Stimulated activated CD4-positive, alpha-beta T cell treated with anti-CD3 and anti-CD28 coated beads, Interleukin-15, amount 100 ng/mL, for 24 hours (primary cell): ENCODE measurements around the gene CUBN.

Experiments used
- DNase-seq: peaks from one replicate; pipeline ENCODE4 v3.0.0-alpha.2; 2020

Gene CUBN

GRCh38 chr10:17129741-17130140 lies at the start of gene CUBN:
Gene CUBN (minus strand): TSS chr10:17129811. CDS start chr10:17129765, 46 bp downstream.
- DNase-seq: no peak

- DNase-seq: no peak
Observed at GRCh38 chr10:17179002-17179401, 49.4 kb upstream of the CUBN start.

- DNase-seq: no peak
Observed at GRCh38 chr10:17178006-17178405, 48.4 kb upstream of the CUBN start.

GRCh38 chr10:17177014-17177413 lies 47.4 kb upstream of the CUBN start:
- DNase-seq: no peak

- no peak for DNase-seq
Observed at GRCh38 chr10:17176091-17176490, 46.5 kb upstream of the CUBN start.

- no peak for DNase-seq
Observed at GRCh38 chr10:17175551-17175950, 45.9 kb upstream of the CUBN start.

GRCh38 chr10:17174626-17175025 lies 45.0 kb upstream of the CUBN start:
- DNase-seq: no peak

GRCh38 chr10:17171141-17171641 lies 41.6 kb upstream of the CUBN start:
- no peak for DNase-seq

GRCh38 chr10:17169803-17170202 lies 40.2 kb upstream of the CUBN start:
- no peak for DNase-seq

GRCh38 chr10:17166699-17167098 lies 37.1 kb upstream of the CUBN start:
- no peak for DNase-seq

- no peak for DNase-seq
Observed at GRCh38 chr10:17162828-17163227, 33.2 kb upstream of the CUBN start.

GRCh38 chr10:17161775-17162174 lies 32.2 kb upstream of the CUBN start:
- DNase-seq: no peak

GRCh38 chr10:17157024-17157423 lies 27.4 kb upstream of the CUBN start:
- no peak for DNase-seq

GRCh38 chr10:17155826-17156225 lies 26.2 kb upstream of the CUBN start:
- DNase-seq: no peak

- no peak for DNase-seq
Observed at GRCh38 chr10:17154116-17154515, 24.5 kb upstream of the CUBN start.

- DNase-seq: no peak
Observed at GRCh38 chr10:17153321-17153720, 23.7 kb upstream of the CUBN start.

GRCh38 chr10:17151716-17152115 lies 22.1 kb upstream of the CUBN start:
- DNase-seq: no peak

GRCh38 chr10:17147884-17148489 lies 18.4 kb upstream of the CUBN start:
- no peak for DNase-seq

- DNase-seq: no peak
Observed at GRCh38 chr10:17146892-17147291, 17.3 kb upstream of the CUBN start.

GRCh38 chr10:17145239-17145638 lies 15.6 kb upstream of the CUBN start:
- DNase-seq: no peak

- peak; percentile 73 for DNase-seq
Observed at GRCh38 chr10:17144757-17145156, 15.1 kb upstream of the CUBN start.

GRCh38 chr10:17144032-17144431 lies 14.4 kb upstream of the CUBN start:
- no peak for DNase-seq

- no peak for DNase-seq
Observed at GRCh38 chr10:17143055-17143690, 13.6 kb upstream of the CUBN start.

- DNase-seq: no peak
Observed at GRCh38 chr10:17141504-17142229, 12.1 kb upstream of the CUBN start.
